HCT116 (cell line): ENCODE results near the gene MTHFR. TPM values are rescaled to one million over a fixed set of nuclear protein-coding genes. Genes with fewer than 3 reads are reported as not detected.

Source experiments
- ATAC-seq: fragments of 200-7000 bp; cut with Tn5 transposase; 2 replicates; pipeline ENCODE4 v1.9.1; 2020; ENCODE audit warnings: mild to moderate bottlenecking, moderate library complexity
- BruUV-seq: library from RNA; stranded (reverse); fragments of 400-500 nt; replicated peaks from 2 replicates; lab custom pipeline; 2021; lab: Mats Ljungman, UMichigan
- CTCF ChIA-PET: fragments of 300-600 bp; sonication (Branson Sonifier 250); formaldehyde crosslinking; loops from one replicate; lab custom pipeline; 2021; ENCODE audit warnings: antibody characterized with exemption; lab: Charles Lee
- POLR2A ChIA-PET: fragments of 300-600, 350-600 bp; sonication (Branson Sonifier 250); formaldehyde crosslinking; loops from one replicate; lab custom pipeline; 2021; ENCODE audit warnings: antibody characterized with exemption; lab: Charles Lee
- RAD21 ChIA-PET, 2 experiments: fragments of 300-600 bp; sonication (Branson Sonifier 250); formaldehyde crosslinking; loops; one replicate each; lab custom pipeline; 2023; ENCODE audit warnings: low total read pairs in 2 of 2; ENCODE audit not compliant: uncharacterized antibody in 2 of 2, unreplicated experiment in 2 of 2, low non-redundant PET in 1 of 2; lab: Charles Lee
- DNase-seq: peaks from one replicate; pipeline ENCODE4 v3.0.0-alpha.2; 2010; ENCODE audit warnings: low read depth, low spot score
- H2AFZ ChIP-seq: fragments of 200-600 bp; shearing (Covaris generic), sonication (generic); 2 replicates; pipeline ENCODE4 v1.6.1; 2017; ENCODE audit warnings: low read depth, mixed run types, mixed read lengths, antibody characterized with exemption, low read length; ENCODE audit not compliant: poor library complexity, severe bottlenecking
- H3K27ac ChIP-seq: 2 replicates; pipeline ENCODE4 v1.5.1; 2012; ENCODE audit warnings: low read depth, low read length
- H3K27me3 ChIP-seq: fragments of 200-600 bp; sonication (generic); 2 replicates; pipeline ENCODE4 v1.6.1; 2016; ENCODE audit warnings: mixed run types, low read length, mixed read lengths; ENCODE audit not compliant: insufficient read depth
- H3K36me3 ChIP-seq, 2 experiments: fragments of 200-500 bp in 1 of 2; fragments of 200-600 bp in 1 of 2; sonication (Bioruptor generic) in 1 of 2; sonication (generic) in 1 of 2; 2 replicates each; pipeline versions ENCODE4 v1.5.1 to v1.6.1; 2014 to 2016; ENCODE audit warnings: low read length in 2 of 2, inconsistent platforms in 1 of 2, mixed read lengths in 1 of 2, mixed run types in 1 of 2; ENCODE audit not compliant: insufficient read depth in 2 of 2, control insufficient read depth in 1 of 2
- H3K4me1 ChIP-seq, 2 experiments: fragments of 200-600 bp in 1 of 2; sonication (generic) in 1 of 2; 2 replicates each; pipeline versions ENCODE4 v1.5.1 to v1.6.1; 2012 to 2017; ENCODE audit warnings: low read length in 2 of 2, inconsistent platforms in 1 of 2, mild to moderate bottlenecking in 1 of 2, mixed read lengths in 1 of 2, mixed run types in 1 of 2, moderate library complexity in 1 of 2; ENCODE audit not compliant: insufficient read depth in 2 of 2, control insufficient read depth in 1 of 2
- H3K4me2 ChIP-seq: fragments of 200-600 bp; sonication (generic); 2 replicates; pipeline ENCODE4 v1.6.1; 2017; ENCODE audit warnings: mixed run types, low read length, mixed read lengths
- H3K4me3 ChIP-seq, 2 experiments: fragments of 200-600 bp in 1 of 2; sonication (generic) in 1 of 2; replicated peaks in 1 of 2; 2 replicates each; pipeline ENCODE4 v1.5.1; 2011 to 2016; ENCODE audit warnings: low read length in 2 of 2, control low read depth in 1 of 2, low read depth in 1 of 2, mild to moderate bottlenecking in 1 of 2, mixed read lengths in 1 of 2, mixed run types in 1 of 2
- H3K79me2 ChIP-seq: fragments of 200-600 bp; sonication (generic); 2 replicates; pipeline ENCODE4 v1.6.1; 2017; ENCODE audit warnings: mild to moderate bottlenecking, mixed run types, low read length, moderate library complexity, mixed read lengths; ENCODE audit not compliant: insufficient read depth
- H3K9ac ChIP-seq: fragments of 200-600 bp; sonication (generic); 2 replicates; pipeline ENCODE4 v1.6.1; 2016; ENCODE audit warnings: low read length, mixed read lengths
- H3K9me2 ChIP-seq: fragments of 200-600 bp; sonication (generic), shearing (Covaris generic); 2 replicates; pipeline ENCODE4 v1.6.1; 2017; ENCODE audit warnings: mixed run types, mild to moderate bottlenecking, moderate library complexity; ENCODE audit not compliant: insufficient read depth
- H3K9me3 ChIP-seq, 2 experiments: fragments of 200-500 bp in 1 of 2; fragments of 200-600 bp in 1 of 2; sonication (Bioruptor generic) in 1 of 2; sonication (generic) in 1 of 2; 2 replicates each; pipeline ENCODE4 v1.6.1; 2014 to 2017; ENCODE audit warnings: low read length in 2 of 2, mixed read lengths in 2 of 2, inconsistent platforms in 1 of 2, low read depth in 1 of 2, mild to moderate bottlenecking in 1 of 2, mixed run types in 1 of 2, moderate library complexity in 1 of 2; ENCODE audit not compliant: control insufficient read depth in 1 of 2, insufficient read depth in 1 of 2
- H4K20me1 ChIP-seq: fragments of 200-600 bp; sonication (generic), shearing (Covaris generic); 2 replicates; pipeline ENCODE4 v1.6.1; 2017; ENCODE audit warnings: mixed run types, mild to moderate bottlenecking, moderate library complexity; ENCODE audit not compliant: insufficient read depth
- CTCF ChIP-seq, 3 experiments: fragments of 200-600 bp in 1 of 3; sonication (generic) in 1 of 3; IDR thresholded peaks in 2 of 3; conservative IDR thresholded peaks in 1 of 3; 2 replicates each; pipeline ENCODE4 v1.5.1; 2012 to 2017; ENCODE audit warnings: low read depth in 2 of 3, low read length in 2 of 3, antibody characterized with exemption in 1 of 3, borderline replicate concordance in 1 of 3, control low read depth in 1 of 3, mild to moderate bottlenecking in 1 of 3, mixed read lengths in 1 of 3, mixed run types in 1 of 3, moderate library complexity in 1 of 3; ENCODE audit not compliant: insufficient read depth in 1 of 3
- EZH2 ChIP-seq: fragments of 200-600 bp; sonication (generic); IDR thresholded peaks from 2 replicates; pipeline ENCODE4 v1.6.1; 2017; ENCODE audit warnings: antibody characterized with exemption, mixed run types
- EZH2phosphoT487 ChIP-seq: fragments of 200-600 bp; IDR thresholded peaks from 2 replicates; pipeline ENCODE4 v1.6.1; 2018; ENCODE audit warnings: antibody characterized with exemption, borderline replicate concordance
- JUND ChIP-seq: IDR thresholded peaks from 2 replicates; pipeline ENCODE4 v1.6.1; 2012
- POLR2A ChIP-seq: IDR thresholded peaks from 2 replicates; pipeline ENCODE4 v1.7.0; 2011; ENCODE audit warnings: borderline replicate concordance; ENCODE audit not compliant: insufficient read depth, insufficient read length; ENCODE audit errors: extremely low read depth
- RAD21 ChIP-seq: IDR thresholded peaks from 2 replicates; pipeline ENCODE4 v1.6.1; 2012; ENCODE audit warnings: low read depth, mild to moderate bottlenecking
- SP1 ChIP-seq: IDR thresholded peaks from 2 replicates; pipeline ENCODE4 v1.6.1; 2012; ENCODE audit warnings: low read depth
- SRF ChIP-seq: IDR thresholded peaks from 2 replicates; pipeline ENCODE4 v1.6.1; 2012; ENCODE audit warnings: low read depth
- YY1 ChIP-seq: IDR thresholded peaks from 2 replicates; pipeline ENCODE4 v1.6.1; 2011; ENCODE audit warnings: low read length, low read depth, moderate library complexity, mild to moderate bottlenecking; ENCODE audit not compliant: insufficient replicate concordance; ENCODE audit errors: extremely low read depth
- intact Hi-C: fragments of 100-400 bp; cut with micrococcal nuclease; formaldehyde crosslinking; loops from 2 replicates; pipeline ENCODE4 v1.10.0; 2022
- total RNA-seq: library from RNA; stranded (reverse); gene quantifications from one replicate; pipeline ENCODE4 v1.2.1, GENCODE V29; 2021; ENCODE audit not compliant: unreplicated experiment

The MTHFR gene
- total RNA-seq, 1 experiment from 2014 or later = 20.9 TPM

- no peak overlapping the region for H3K27ac ChIP-seq
- no peaks in the 10 kb centered on the region for H3K9me2 ChIP-seq
- no peak overlapping the region for H2AFZ ChIP-seq
- no peaks in the 10 kb centered on the region for H3K4me1 ChIP-seq
- no peak overlapping the region for H3K4me2 ChIP-seq
- ATAC-seq = peak; percentile 98
- no peaks in the 10 kb centered on the region for H3K79me2 ChIP-seq
- intact Hi-C loops = loop anchor here (1.0 to 10.0 kb wide), 7 partner anchors 56 to 804 kb away; no protein-coding TSS in a partner anchor
- CTCF ChIA-PET = interaction anchor here (0.6 to 1.0 kb wide), 6 partner anchors 32 to 144 kb away, joined by 3 to 12 read pairs (median 3); partner anchors contain the start of gene CLCN6
- RAD21 ChIA-PET = interaction anchor here in 1 of 2 experiments (0.5 to 0.7 kb wide), 2 partner anchors 62 to 185 kb away, joined by 3 read pairs; no protein-coding TSS in a partner anchor
- H3K9me3 ChIP-seq = no peaks in the 10 kb centered on the region
- H3K9ac ChIP-seq = no peak overlapping the region
- peaks cover 7 to 24% of the 10 kb centered on the region in 2 experiments; a peak in 2 of 4 replicates for H3K36me3 ChIP-seq
- no peaks in the 10 kb centered on the region for H4K20me1 ChIP-seq
- BruUV-seq = no TSS peak
- DNase-seq = no peak
- H3K4me3 ChIP-seq = no peak overlapping the region
- no peaks in the 10 kb centered on the region for H3K27me3 ChIP-seq
- POLR2A ChIA-PET = interaction anchor here (1.6 kb wide), 1 partner anchor 70 kb away, joined by 9 read pairs; no protein-coding TSS in a partner anchor
- TF ChIP-seq POLR2A = no peak
- TF ChIP-seq CTCF (IDR thresholded peaks at IDR 0.05 in 2 of 3, conservative IDR thresholded peaks at IDR 0.05 in 1 of 3; ENCODE audit: borderline replicate concordance in 1 of 3, insufficient read depth in 1 of 3, low read depth in 2 of 3, low read length in 2 of 3) = peak; percentile 95 to 99 (median 97)
- no peak for TF ChIP-seq SP1
- TF ChIP-seq YY1 = no peak
- TF ChIP-seq EZH2phosphoT487 = no peak
- TF ChIP-seq EZH2 = no peak
- TF ChIP-seq SRF = no peak
- TF ChIP-seq RAD21 = peak; percentile 99
- TF ChIP-seq JUND = no peak
These were observed 32.8 kb upstream of the MTHFR start for GRCh38 chr1:11838349-11839272.
